ENCODE results near the gene CLEC4F.

Gene CLEC4F

GRCh38 chr2:70820499-70820898, at the start of gene CLEC4F:
Gene CLEC4F, minus strand, starts transcription at chr2:70820599. Its CDS starts 76 bp downstream, at chr2:70820523.
- no peak for DNase-seq

- no peak for DNase-seq
These were observed 48.6 kb upstream of the CLEC4F start for GRCh38 chr2:70868970-70869369.

GRCh38 chr2:70861777-70862625, 41.6 kb upstream of the CLEC4F start:
- DNase-seq: peak; percentile 84

- no peak for DNase-seq
These were observed 35.3 kb upstream of the CLEC4F start for GRCh38 chr2:70855667-70856066.

- no peak for DNase-seq
These were observed 34.0 kb upstream of the CLEC4F start for GRCh38 chr2:70854411-70854810.

GRCh38 chr2:70852824-70853223, 32.4 kb upstream of the CLEC4F start:
- no peak for DNase-seq

- no peak for DNase-seq
These were observed 31.3 kb upstream of the CLEC4F start for GRCh38 chr2:70851704-70852103.

GRCh38 chr2:70850925-70851324, 30.5 kb upstream of the CLEC4F start:
- DNase-seq: no peak

GRCh38 chr2:70842401-70842800, 22.0 kb upstream of the CLEC4F start:
- no peak for DNase-seq

- DNase-seq: no peak
These were observed 17.9 kb upstream of the CLEC4F start for GRCh38 chr2:70837980-70838925.

GRCh38 chr2:70835643-70836042, 15.2 kb upstream of the CLEC4F start, which contains the start of gene CD207:
Gene CD207, minus strand, starts transcription at chr2:70835816. Its CDS starts 40 bp downstream, at chr2:70835776.
- DNase-seq: no peak

- no peak for DNase-seq
These were observed 14.5 kb upstream of the CLEC4F start for GRCh38 chr2:70834881-70835280.

GRCh38 chr2:70834106-70834505, 13.7 kb upstream of the CLEC4F start:
- DNase-seq: no peak

GRCh38 chr2:70833246-70833645, 12.8 kb upstream of the CLEC4F start:
- no peak for DNase-seq

GRCh38 chr2:70832386-70832785, 12.0 kb upstream of the CLEC4F start:
- peak; percentile 11 for DNase-seq

GRCh38 chr2:70831861-70832260, 11.5 kb upstream of the CLEC4F start:
- no peak for DNase-seq

- no peak for DNase-seq
These were observed 10.0 kb upstream of the CLEC4F start for GRCh38 chr2:70830366-70830765.

- no peak for DNase-seq
These were observed 9.5 kb upstream of the CLEC4F start for GRCh38 chr2:70829916-70830315.

GRCh38 chr2:70828914-70829824, 8.8 kb upstream of the CLEC4F start:
- DNase-seq: no peak

GRCh38 chr2:70828115-70828514, 7.7 kb upstream of the CLEC4F start:
- DNase-seq: no peak

- no peak for DNase-seq
These were observed 7.0 kb upstream of the CLEC4F start for GRCh38 chr2:70827388-70827787.

GRCh38 chr2:70826696-70827350, 6.4 kb upstream of the CLEC4F start:
- no peak for DNase-seq

All from hematopoietic multipotent progenitor cell treated with erythropoietin and hydrocortisone succinate and interleukin-3 and kit ligand, for 6 days (in vitro differentiated cells).